ENCODE data around the gene SLK.

GRCh38 chr10:103922659-103923058 is 44.3 kb upstream of the SLK start:
- no peak for TF ChIP-seq CTCF (IDR thresholded peaks at IDR 0.05)
- TF ChIP-seq EZH2 (IDR thresholded peaks at IDR 0.05) = no peak
- no peak for TF ChIP-seq EZH2phosphoT487 (IDR thresholded peaks at IDR 0.05)

Measured in neural progenitor cell (in vitro differentiated cells).